ELF-1 (cell line): Measurements from ENCODE around the gene PPFIA2.
A peak's percentile ranks its signal among the peaks of the same experiment; 100 is the strongest.
"Not testable (repeated sequence)": the region's sequence is repeated elsewhere in the genome, so short reads cannot be mapped to it uniquely, and the experiment has no call there.

Source experiments
- DNase-seq: peaks from one replicate; pipeline ENCODE4 v3.0.0-alpha.2; 2016; ENCODE audit warnings: low read depth, low spot score

Gene PPFIA2

DNA sequence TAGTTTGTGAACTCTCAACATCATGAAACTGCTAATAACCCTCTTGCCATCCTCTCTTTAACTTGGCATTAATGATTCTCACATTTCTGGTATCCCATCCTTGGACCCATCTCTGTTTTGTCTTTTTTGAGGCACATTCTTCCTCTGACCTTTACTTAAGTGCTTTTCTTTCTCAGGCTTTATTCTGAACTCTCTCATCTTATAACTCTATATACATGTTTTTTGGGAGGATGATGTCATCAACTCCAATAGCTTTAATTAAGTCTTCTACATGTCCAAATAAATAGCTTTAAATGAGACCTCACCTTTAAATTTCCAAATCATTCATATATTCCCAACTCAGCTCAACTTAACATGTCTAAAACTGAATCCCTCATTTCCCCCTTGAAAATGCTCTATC lies 88.4 kb downstream of the PPFIA2 start:
- no peak for DNase-seq

DNA sequence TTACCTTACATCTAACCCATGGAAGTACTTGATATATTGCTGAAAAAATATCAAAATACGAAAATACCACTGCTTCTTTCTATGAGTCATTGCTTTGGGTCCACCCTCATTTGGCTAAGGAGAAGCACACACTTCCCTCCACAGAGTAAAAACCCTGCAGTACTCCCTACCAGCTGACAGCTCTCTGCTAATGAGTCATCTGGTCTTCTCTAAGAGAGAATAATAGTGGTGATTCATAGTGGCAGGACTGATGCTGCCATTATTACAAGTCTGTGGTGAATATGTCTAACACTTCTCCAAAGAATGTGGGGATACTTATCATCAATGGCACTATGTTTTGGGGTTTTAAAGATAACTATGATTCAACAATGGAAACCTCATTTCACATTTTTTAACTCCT lies 90.7 kb downstream of the PPFIA2 start:
- DNase-seq = no peak

DNA sequence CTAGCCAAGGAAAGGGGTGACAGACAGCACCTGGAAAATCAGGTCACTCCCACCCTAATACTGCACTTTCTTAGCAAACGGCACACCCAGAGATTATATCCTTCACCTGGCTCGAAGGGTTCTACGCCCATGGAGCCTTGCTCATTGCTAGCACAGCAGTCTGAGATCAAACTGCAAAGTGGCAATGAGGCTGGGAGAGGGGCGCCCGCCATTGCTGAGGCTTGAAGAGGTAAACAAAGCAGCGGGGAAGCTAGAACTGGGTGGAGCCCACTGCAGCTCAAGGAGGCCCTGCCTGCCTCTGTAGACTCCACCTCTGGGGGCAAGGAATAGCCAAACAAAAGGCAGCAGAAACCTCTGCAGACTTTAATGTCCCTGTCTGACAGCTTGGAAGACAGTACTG lies 99.8 kb downstream of the PPFIA2 start:
- not testable (repeated sequence) for DNase-seq

DNA sequence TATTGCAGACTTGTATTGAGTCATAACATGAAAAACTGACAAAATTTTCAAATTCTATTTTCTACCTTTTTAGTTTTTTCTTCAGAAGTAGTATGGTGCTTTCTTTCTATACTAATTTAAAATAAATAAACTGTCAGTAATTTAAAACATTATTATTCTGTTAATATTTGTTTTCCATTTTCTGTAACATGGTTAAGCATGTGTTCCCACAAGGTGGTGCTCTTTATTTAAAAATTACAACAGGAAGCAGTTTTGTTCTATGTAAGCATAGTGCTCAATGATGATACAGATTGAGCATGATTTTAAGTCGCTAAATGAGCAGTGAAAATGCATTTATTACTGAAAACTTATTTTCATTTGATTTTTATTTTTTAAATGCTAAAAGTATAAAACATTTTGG lies 114.6 kb downstream of the PPFIA2 start:
- no peak for DNase-seq

DNA sequence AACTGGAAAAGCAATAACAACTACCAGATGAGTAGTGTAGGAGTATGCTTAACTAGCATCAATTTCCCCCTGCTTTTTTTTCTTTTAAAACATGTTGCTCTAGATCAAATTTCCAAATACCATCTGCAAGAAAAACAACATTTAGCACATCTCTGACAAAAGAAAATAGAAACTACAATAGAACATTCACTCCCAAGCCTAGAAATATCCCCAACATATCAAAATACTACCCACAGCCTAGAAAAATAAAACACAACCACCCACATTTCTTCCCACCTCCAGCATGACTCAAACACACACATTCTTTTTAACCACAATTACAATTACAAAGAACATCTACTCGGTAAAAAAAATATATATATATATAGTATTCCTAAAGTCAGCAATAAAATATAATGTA lies 120.0 kb downstream of the PPFIA2 start:
- no peak for DNase-seq

DNA sequence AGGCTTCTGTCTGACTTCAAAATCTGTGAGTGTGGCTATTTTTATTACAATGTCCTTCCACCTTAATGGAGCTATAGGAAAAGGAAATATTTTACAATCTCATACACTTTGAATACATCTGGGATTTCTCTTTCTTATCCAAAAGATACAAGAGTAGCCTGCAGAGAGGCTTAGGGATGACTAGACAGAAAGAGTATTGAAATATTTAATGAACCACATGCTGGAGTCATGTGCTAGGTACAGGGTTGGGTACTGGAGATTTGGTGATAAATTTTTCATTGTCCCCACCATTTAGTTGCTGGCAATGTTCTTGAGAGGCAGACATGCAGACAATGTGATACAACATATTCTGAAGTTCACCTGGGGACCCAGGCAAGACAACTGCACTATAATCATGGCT lies 126.0 kb downstream of the PPFIA2 start:
- DNase-seq = no peak

DNA sequence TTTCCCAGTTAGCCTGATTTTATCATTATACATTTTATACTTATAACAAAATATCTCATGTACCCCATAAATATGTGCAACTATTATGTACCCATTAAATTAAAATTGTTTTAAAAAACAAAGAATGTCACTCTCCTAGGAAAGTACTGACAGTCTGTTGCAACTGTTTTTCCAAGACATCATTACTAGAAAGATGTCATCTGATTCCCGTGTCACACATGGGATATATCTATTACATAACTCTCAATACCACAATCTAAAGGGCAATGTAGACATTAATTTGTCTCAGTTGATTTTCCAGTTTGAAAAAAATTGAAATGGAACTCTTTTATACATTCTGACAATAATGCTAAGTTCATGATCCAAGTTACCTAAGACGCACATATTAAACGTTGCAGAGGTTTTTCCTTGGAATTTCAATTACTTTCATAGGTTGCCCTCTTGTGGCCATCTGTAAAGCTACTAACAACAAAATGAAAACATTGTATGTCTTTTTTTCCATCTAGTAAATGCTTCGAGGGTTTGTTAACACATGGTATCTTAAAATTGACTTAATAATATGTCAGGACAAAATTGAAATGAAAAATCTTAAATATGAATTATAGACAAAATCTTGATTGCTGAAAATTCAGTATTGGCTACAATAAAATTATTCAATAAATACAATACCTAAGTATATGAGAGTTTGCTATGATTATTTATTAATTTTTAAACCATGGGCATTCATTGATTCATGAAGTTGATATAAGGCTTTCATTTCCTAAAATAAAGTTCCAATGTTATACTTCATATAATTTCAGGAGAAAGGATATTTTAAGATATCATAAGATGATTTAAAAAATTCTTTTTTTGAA lies 131.6 kb downstream of the PPFIA2 start:
- DNase-seq = no peak

DNA sequence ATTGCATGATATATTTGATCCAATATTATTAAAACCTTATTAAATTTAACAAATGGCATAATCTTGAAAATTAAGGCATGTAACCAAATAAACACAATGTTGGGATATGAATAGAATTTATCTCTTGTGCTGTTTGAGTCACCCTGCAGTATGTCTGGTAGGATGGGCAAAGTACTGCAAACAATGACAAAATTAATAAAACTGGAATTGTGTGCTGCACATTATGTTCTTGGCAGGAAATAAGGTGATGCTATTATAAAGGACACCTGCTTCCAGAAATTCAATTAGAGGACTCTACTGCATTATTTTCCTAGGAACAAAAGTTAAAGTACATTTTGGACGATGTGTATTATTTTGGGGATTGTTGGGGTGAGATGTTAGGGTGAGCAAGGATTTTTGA lies 132.7 kb downstream of the PPFIA2 start:
- DNase-seq = no peak

DNA sequence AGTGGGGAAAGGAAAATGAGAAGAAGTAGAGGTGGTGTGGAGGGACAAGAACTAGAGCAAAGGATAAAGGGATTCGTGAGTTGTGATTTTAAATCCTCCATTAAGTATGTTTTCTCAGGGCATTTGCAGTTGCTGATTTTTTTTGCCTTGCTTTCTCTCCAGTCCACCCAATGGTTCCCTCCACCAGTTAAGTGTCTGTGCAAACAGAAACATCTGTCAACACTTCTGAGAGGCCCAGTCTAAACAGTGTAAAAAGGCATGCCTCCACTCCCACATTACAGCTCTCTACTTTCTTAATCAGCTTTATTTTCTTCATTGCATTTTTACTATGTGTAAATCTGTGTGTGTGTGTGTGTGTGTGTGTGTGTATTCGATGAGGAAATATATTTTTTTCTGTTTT lies 141.2 kb downstream of the PPFIA2 start:
- no peak for DNase-seq

DNA sequence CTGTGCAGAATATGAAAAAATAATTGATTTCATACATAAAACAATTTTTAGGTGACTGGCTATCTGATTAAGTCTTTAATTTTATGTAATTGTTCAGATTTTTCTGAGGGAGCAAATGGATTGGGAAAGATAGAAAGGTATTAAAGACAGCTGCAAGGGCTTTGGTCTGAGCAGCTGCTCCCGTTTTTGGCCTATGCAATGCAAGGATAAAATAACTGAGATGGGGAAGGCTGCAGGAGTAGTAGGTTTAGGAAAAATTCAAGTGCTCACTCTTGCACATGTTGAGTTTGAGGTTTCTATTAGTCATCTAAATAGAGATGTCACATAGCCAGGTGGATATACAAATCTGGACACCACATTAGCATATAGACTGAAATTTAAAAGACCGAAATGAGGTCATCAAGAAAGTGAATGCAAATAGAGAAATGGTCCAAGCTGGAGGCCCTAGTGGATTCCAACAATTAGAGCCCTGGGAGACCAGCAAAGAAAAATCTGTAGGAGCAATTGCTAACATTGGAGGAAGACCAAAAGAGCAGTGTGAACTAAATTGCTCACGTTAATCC lies 144.0 kb downstream of the PPFIA2 start:
- DNase-seq = no peak

DNA sequence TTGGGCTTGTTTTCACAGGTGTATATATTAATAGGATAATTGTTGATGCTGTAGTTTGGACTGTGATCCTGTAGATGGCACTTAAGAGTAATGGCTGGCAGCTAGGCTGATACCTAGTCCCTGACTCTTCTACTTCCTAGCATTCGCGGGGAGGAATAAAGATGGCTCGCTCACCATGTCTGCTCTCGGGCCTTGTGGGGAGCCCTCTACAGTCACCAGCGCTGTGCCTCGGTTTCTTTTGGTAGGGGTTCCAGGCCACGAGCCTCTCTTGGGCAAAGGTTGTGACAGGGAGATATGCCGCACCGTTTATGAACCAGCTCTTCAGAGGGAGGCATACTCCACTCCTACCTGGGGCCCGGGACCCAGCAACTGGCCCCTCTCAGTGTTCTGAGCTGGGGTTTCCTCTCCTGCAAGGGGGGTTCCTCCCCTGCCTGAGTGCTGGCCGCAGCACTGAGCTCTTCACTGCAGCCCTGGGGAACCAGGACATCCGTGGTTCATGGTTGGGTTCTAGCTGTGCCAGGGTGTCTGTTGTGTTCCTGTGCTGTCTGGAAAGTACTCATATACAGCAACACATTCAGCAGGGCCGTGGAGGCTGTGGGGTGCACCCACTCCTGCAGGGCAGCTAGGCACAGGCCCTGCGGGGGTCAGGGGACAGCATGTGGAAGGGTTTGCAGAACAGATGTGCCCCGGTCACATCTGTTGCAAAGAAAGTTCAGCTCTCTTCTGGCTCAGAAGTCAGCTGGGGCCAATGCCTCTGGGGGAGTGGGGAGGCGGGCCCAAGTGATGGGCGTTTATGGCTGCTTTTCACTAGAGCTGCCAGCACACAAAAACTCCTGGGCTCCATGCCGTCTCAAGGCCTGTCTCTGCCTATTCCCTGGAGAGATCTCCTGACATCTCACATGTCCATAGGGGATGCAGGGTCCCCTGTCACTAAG lies 147.9 kb downstream of the PPFIA2 start:
- DNase-seq = peak; percentile 5

DNA sequence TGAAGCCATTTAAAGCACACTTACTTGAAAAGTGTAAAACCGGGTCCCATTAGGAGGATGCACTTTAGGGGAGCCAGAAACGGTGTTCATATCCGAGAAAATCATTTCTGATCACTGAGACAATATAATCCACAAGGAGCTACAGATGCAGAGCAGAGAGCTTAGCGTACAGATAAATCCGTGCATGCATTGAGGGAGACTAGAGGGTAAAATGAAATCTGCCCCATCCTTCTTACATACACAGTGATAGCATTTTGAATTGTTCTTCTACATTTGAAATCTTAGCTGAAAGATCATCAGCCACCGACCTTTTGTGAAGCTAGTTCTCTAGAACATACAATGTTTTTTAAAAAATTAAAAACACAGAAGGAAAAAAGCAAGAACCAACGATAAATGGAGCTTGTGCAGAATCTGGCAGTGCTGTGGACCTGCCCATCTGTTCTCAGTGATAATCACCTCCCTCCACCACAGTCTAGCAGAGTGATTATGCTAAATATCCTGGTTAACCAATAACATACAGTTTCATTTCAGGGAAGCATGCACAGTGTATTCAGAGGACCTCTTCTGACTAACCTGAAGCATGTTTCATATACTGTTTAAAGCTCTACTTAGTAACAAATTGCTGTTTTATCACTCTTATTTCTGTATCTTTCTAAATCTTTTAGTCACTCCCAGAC lies 161.1 kb downstream of the PPFIA2 start:
- DNase-seq = no peak

DNA sequence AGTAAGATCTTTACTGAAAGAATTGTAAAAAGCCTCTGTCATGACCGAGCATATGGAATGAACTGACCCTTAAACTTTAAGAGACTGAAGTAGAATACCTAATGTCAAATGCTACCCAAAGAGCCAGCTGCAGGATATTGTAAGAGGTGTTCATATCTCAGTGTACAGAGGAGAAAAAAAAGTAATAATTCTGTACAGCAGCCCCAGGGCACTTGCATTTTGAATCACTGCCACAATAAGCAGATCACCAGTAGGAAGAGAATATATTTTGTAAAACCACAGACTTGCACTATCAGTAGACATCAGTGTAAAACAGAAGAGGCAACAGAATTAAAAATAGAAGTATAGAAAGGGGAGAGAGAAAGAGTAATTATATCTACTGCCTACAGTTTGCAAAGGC lies 162.6 kb downstream of the PPFIA2 start:
- no peak for DNase-seq

DNA sequence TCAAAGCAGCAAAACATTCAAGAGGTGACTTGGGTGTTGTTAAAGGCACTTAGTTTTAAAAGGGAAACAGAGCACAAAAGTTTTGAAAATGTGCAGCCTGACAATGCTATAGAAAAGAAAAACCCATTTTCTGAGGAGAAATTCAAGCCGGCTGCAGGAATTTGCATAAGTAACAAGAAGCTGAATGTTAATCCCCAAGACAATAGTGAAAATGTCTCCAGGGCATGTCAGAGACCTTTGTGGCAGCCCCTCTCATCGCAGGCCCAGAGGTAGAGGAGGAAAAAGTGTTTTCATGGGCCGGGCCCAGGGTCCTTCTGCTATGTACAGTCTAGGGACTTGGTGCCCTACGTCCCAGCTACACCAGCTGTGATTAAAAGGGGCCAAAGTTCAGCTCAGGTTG lies 167.9 kb downstream of the PPFIA2 start:
- DNase-seq = no peak

DNA sequence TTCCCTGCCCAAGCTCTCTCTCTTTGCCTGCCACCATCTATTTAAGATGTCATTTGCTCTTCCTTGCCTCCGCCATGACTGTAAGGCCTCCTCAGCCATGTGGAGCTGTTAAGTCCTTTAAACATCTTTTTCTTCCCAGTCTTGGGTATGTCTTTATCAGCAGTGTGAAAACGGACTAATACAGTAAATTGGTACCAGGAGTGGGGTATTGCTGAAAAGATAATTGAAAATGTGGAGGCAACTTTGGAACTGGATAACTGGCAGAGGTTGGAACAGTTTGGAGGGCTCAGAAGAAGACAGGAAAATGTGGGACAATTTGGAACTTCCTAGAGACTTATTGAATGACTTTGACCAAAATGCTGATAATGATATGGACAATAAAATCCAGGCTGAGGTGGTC lies 168.4 kb downstream of the PPFIA2 start:
- not testable (repeated sequence) for DNase-seq

DNA sequence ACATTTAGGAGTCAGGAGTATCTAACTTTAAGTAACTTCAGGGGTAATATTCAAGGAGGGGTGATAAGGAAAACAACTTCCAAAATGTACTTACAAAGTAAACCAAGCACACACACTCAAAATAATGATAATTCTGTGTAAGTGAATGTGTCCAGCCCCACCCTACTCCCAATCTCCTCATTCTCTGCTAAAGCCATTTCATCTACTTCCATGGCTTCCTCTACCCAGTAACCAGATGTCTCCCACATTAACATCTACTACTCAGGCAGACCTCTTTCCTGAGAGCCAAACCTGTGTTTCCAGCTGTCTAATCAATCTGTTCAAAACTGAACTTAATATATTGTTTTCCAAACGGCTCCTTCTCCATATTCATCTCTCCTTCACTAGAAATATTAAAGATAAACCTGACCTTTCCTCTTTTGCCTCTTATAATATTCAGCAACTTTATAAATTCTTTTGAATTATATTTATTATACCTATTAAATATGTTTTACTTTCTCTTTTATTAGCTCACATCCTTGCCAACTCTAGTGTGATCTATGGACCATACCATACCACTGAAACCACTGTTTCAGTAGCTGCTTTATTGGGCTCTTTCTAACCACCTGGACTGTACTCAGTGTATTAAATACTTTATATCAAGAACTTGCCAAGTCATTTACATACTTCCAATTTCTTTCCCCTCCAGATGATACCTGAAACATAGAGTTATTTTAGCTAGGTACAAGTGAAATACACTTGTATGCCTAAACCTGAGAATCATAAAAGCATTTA lies 170.7 kb downstream of the PPFIA2 start:
- DNase-seq = no peak

DNA sequence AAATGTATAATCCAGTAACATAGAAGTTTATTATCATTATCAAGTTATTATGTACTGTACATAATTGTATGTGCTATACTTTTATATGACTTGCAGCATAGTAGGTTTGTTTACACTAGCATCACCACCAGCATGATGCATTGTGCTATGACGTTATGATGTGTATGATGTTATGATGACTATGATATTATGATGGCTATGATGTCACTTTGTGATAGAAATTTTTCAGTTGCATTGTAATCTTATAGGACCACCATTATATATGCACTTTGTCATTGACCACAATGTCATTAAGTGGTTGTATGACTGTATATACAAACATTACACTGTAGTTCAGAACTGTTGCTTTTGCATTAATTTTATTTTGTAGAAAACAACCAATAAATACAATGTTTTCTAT lies 173.4 kb downstream of the PPFIA2 start:
- DNase-seq = no peak

DNA sequence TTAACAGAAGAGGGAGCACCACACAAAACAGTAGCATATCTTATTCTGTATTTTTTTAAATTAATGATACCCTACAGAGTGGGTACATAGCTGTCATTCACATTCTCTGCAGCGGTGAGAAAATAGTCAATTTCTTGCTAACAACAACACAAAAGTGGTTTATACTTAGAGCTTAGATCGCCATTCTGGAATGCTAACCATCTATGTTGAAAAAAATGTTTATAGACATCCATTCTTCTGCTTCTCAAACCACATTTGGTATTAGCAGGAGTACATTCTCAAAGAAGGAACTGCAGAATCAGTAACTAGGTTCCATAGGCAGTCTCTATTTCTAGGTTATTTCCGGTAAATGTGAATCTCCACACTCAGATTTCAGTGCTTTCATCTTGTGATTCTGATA lies 185.9 kb downstream of the PPFIA2 start:
- no peak for DNase-seq

DNA sequence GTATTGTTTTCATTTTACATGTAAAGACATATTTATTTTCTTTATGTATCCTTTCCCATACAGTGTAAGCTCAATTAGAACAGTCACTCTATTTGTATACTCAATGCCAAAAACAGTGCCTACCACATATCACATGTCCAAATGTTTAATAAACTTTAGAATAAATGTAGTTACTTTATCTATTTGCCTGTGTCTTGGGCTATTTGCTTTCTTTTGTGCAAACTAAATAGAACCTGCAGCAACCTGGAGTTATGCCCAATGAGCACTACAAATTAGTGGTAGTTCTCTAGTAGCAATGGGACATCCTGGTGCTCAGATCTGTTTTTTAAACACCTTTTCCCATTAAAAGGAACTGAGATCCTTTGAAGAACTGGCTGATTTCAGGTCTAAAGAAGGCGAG lies 186.7 kb downstream of the PPFIA2 start:
- DNase-seq = no peak

DNA sequence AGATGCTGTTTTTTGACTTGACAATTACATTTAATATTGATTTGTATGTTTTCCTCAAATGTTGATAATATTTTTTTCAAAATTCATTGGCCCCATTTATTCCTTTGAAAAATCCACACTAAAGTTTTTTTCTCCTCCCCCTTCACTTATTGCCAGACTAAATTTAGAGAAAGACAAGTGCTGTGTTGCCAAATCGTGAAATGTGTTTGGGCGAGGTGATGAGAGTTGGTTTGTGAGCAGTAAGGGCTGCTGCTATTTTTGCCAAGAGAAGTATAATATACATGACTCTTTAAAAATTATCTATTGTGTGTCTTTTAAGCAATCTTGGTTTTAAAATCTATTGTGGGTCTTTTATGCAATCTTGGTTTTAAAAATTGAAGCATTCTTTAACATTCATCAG lies 188.9 kb downstream of the PPFIA2 start:
- DNase-seq = no peak

DNA sequence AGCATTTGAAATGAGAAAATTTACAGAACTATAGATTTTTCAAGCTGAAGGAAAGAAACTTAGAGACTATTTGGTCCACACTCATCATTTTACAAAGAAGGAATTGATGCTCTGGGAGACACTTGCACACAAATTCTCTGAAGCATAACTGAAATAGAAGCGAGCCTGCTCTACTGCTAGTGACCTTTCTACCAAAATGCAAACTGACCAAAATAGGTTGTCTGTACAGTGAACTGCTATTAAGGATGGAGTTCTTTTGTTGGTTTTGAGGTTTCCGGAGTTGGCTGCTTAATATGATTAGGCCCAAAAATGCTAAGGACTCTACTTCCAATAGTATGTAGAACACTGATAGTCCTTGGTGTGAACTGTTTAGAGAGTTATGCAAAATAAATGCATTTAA lies 194.9 kb downstream of the PPFIA2 start:
- DNase-seq = no peak
